IMR-90 (cell line): ENCODE measurements around the gene AUH. TPM values are rescaled to one million over a fixed set of nuclear protein-coding genes. Genes with fewer than 3 reads are reported as not detected.

ENCODE experiments used
- ATAC-seq: fragments of 200-7000 bp; cut with Tn5 transposase; 2 replicates; pipeline ENCODE4 v1.9.1; 2020; ENCODE audit warnings: low read depth, mild to moderate bottlenecking, moderate library complexity
- BruUV-seq: library from RNA; stranded (reverse); fragments of 400-500 nt; replicated peaks from 2 replicates; lab custom pipeline; 2021; lab: Mats Ljungman, UMichigan
- CTCF ChIA-PET: fragments of 300-600 bp; formaldehyde crosslinking; extraction: SDS; loops from one replicate; lab custom pipeline; 2021; ENCODE audit warnings: antibody characterized with exemption; lab: Yijun Ruan, JAX
- POLR2A ChIA-PET: fragments of 300-600 bp; sonication (Branson Sonifier 250); formaldehyde crosslinking; loops from one replicate; lab custom pipeline; 2022; ENCODE audit warnings: antibody characterized with exemption; ENCODE audit not compliant: unreplicated experiment; lab: Charles Lee
- DNase-seq: peaks from one replicate; pipeline ENCODE4 v3.0.0; 2013
- H2AFZ ChIP-seq: replicated peaks from 2 replicates; pipeline ENCODE3; 2013; ENCODE audit warnings: low read length, mild to moderate bottlenecking; ENCODE audit not compliant: poor library complexity
- H2AK5ac ChIP-seq: 2 replicates; pipeline ENCODE4 v1.6.1; 2013; ENCODE audit warnings: low read depth, low read length, inconsistent platforms
- H2AK9ac ChIP-seq: replicated peaks from 2 replicates; pipeline ENCODE3; 2013; ENCODE audit warnings: mild to moderate bottlenecking, low read depth, low read length, moderate library complexity; ENCODE audit not compliant: poor library complexity
- H2BK120ac ChIP-seq: 2 replicates; pipeline ENCODE4 v1.6.1; 2013; ENCODE audit warnings: low read depth, low read length, inconsistent platforms
- H2BK15ac ChIP-seq: 3 replicates; pipeline ENCODE4 v1.6.1; 2013; ENCODE audit warnings: low read depth, low read length, inconsistent platforms
- H2BK20ac ChIP-seq: 2 replicates; pipeline ENCODE4 v1.6.1; 2013; ENCODE audit warnings: low read depth, mild to moderate bottlenecking, inconsistent platforms, low read length, moderate library complexity
- H2BK5ac ChIP-seq: 2 replicates; pipeline ENCODE4 v1.6.1; 2013; ENCODE audit warnings: mild to moderate bottlenecking, low read depth, low read length, inconsistent platforms; ENCODE audit not compliant: poor library complexity, severe bottlenecking
- H3K14ac ChIP-seq: replicated peaks from 2 replicates; pipeline ENCODE4 v1.6.1; 2013; ENCODE audit warnings: low read depth, low read length, inconsistent platforms
- H3K18ac ChIP-seq: 2 replicates; pipeline ENCODE4 v1.6.1; 2013; ENCODE audit warnings: low read depth, low read length, control low read depth
- H3K23ac ChIP-seq: 2 replicates; pipeline ENCODE4 v1.6.1; 2013; ENCODE audit warnings: low read depth, low read length, inconsistent platforms
- H3K27ac ChIP-seq: 2 replicates; pipeline ENCODE4 v1.5.1; 2013; ENCODE audit warnings: mild to moderate bottlenecking, control low read depth, low read length; ENCODE audit not compliant: insufficient read depth
- H3K27me3 ChIP-seq: 2 replicates; pipeline ENCODE4 v1.6.1; 2013; ENCODE audit warnings: low read length; ENCODE audit not compliant: control insufficient read depth, insufficient read depth
- H3K36me3 ChIP-seq: 2 replicates; pipeline ENCODE4 v1.6.1; 2013; ENCODE audit warnings: low read length, mixed read lengths; ENCODE audit not compliant: control insufficient read depth, insufficient read depth
- H3K4ac ChIP-seq: 2 replicates; pipeline ENCODE4 v1.6.1; 2013; ENCODE audit warnings: low read depth, low read length, inconsistent platforms
- H3K4me1 ChIP-seq: 2 replicates; pipeline ENCODE4 v1.6.1; 2013; ENCODE audit warnings: low read length, mixed read lengths; ENCODE audit not compliant: control insufficient read depth, insufficient read depth
- H3K4me2 ChIP-seq: 2 replicates; pipeline ENCODE4 v1.6.1; 2013; ENCODE audit warnings: low read depth, mild to moderate bottlenecking, control low read depth, low read length, moderate library complexity
- H3K4me3 ChIP-seq: 2 replicates; pipeline ENCODE4 v1.5.1; 2013; ENCODE audit warnings: low read depth, mild to moderate bottlenecking, control low read depth, low read length, moderate library complexity; ENCODE audit not compliant: insufficient read depth
- H3K56ac ChIP-seq: 2 replicates; pipeline ENCODE4 v1.6.1; 2013; ENCODE audit warnings: low read length, inconsistent platforms; ENCODE audit not compliant: insufficient read depth; ENCODE audit errors: extremely low read depth
- H3K79me1 ChIP-seq, 2 experiments: 2 replicates each; pipeline ENCODE4 v1.6.1; 2013; ENCODE audit warnings: low read length in 2 of 2, inconsistent platforms in 1 of 2, low read depth in 1 of 2
- H3K9ac ChIP-seq: 2 replicates; pipeline ENCODE4 v1.6.1; 2013; ENCODE audit warnings: low read depth, low read length, control low read depth
- H3K9me1 ChIP-seq: 2 replicates; pipeline ENCODE4 v1.6.1; 2013; ENCODE audit warnings: low read length, inconsistent platforms; ENCODE audit not compliant: insufficient read depth
- H3K9me3 ChIP-seq: 2 replicates; pipeline ENCODE4 v1.6.1; 2013; ENCODE audit warnings: low read length; ENCODE audit not compliant: control insufficient read depth, insufficient read depth
- H4K20me1 ChIP-seq: 2 replicates; pipeline ENCODE4 v1.6.1; 2013; ENCODE audit warnings: low read length, inconsistent platforms; ENCODE audit not compliant: insufficient read depth
- H4K5ac ChIP-seq: 2 replicates; pipeline ENCODE4 v1.6.1; 2013; ENCODE audit warnings: mild to moderate bottlenecking, low read depth, low read length, control low read depth
- H4K8ac ChIP-seq, 2 experiments: 2 replicates each; pipeline ENCODE4 v1.6.1; 2013; ENCODE audit warnings: low read depth in 2 of 2, low read length in 2 of 2, control low read depth in 1 of 2, inconsistent platforms in 1 of 2
- H4K91ac ChIP-seq: 2 replicates; pipeline ENCODE4 v1.6.1; 2013; ENCODE audit warnings: low read depth, low read length, inconsistent platforms; ENCODE audit not compliant: insufficient read depth
- CEBPB ChIP-seq: IDR thresholded peaks from 2 replicates; pipeline ENCODE4 v1.6.1; 2012; ENCODE audit warnings: low read depth, low read length, improper control_type of control experiment
- FOS ChIP-seq: fragments of 150-350 bp; IDR thresholded peaks from 2 replicates; pipeline ENCODE4 v1.6.1; 2016; ENCODE audit warnings: low read depth, low read length
- MAFK ChIP-seq: IDR thresholded peaks from 2 replicates; pipeline ENCODE4 v1.6.1; 2012; ENCODE audit warnings: low read depth, low read length, improper control_type of control experiment
- NFE2L2 ChIP-seq: fragments of 150-350 bp; IDR thresholded peaks from 2 replicates; pipeline ENCODE4 v1.6.1; 2016; ENCODE audit warnings: low read depth, mild to moderate bottlenecking, low read length
- POLR2A ChIP-seq: IDR thresholded peaks from 2 replicates; pipeline ENCODE4 v1.6.1; 2012; ENCODE audit warnings: mild to moderate bottlenecking, low read depth, low read length
- RCOR1 ChIP-seq: IDR thresholded peaks from 2 replicates; pipeline ENCODE4 v1.6.1; 2012; ENCODE audit warnings: mild to moderate bottlenecking, low read length, improper control_type of control experiment; ENCODE audit not compliant: insufficient replicate concordance
- RFX5 ChIP-seq: IDR thresholded peaks from 2 replicates; pipeline ENCODE4 v1.8.0; 2012; ENCODE audit warnings: low read depth, mild to moderate bottlenecking, low read length, moderate library complexity
- SMC3 ChIP-seq: fragments of 150-350 bp; IDR thresholded peaks from 2 replicates; pipeline ENCODE4 v1.6.1; 2016; ENCODE audit warnings: low read depth, mild to moderate bottlenecking, antibody characterized with exemption, low read length, moderate library complexity
- WGBS, 2 experiments: methylation state at CpG; one replicate each; pipeline versions ENCODE4 v1.1.5 to v1.1.7; 2013; ENCODE audit warnings: missing lambda C conversion rate in 2 of 2; ENCODE audit not compliant: insufficient read length in 1 of 2; ENCODE audit errors: extremely low coverage in 2 of 2; 5-methylcytosine and 5-hydroxymethylcytosine counted together
- dilution Hi-C: fragments of 300-500 bp; cut with HindIII; formaldehyde crosslinking; loops from one replicate; pipeline ENCODE4 v1.14.3; 2018; ENCODE audit warnings: low sequenced_read_pairs; ENCODE audit not compliant: unreplicated experiment
- in situ Hi-C: fragments of 300-500 bp; cut with MboI; formaldehyde crosslinking; loops from 3 replicates; pipeline ENCODE4 v1.14.3; 2019; ENCODE audit warnings: low sequenced_read_pairs, inconsistent platforms, mixed read lengths
- intact Hi-C: fragments of 100-400 bp; cut with micrococcal nuclease; formaldehyde crosslinking; loops from 2 replicates; pipeline ENCODE4 v1.10.0; 2022
- polyA plus RNA-seq, 3 experiments: library from polyadenylated mRNA; depleted of rRNA; stranded (reverse); fragments of >200 nt; gene quantifications; 2 replicates each; pipeline ENCODE4 v1.2.3, GENCODE V29; 2012; ENCODE audit warnings: low replicate concordance in 1 of 3
- total RNA-seq: library from RNA; depleted of rRNA; stranded (reverse); fragments of >200 nt; gene quantifications from 2 replicates; pipeline ENCODE4 v1.2.3, GENCODE V29; 2012
- TF ChIP-seq, protein P1 (sequence below): fragments of 150-350 bp; IDR thresholded peaks from 2 replicates; pipeline ENCODE4 v1.6.1; 2016; ENCODE audit warnings: low read depth, mild to moderate bottlenecking, low read length, moderate library complexity, borderline replicate concordance

The AUH gene
- total and polyA plus RNA-seq, 2 of the 4 experiments (the other 2 are of a cell fraction): 5.9 to 8.1 TPM

DNA sequence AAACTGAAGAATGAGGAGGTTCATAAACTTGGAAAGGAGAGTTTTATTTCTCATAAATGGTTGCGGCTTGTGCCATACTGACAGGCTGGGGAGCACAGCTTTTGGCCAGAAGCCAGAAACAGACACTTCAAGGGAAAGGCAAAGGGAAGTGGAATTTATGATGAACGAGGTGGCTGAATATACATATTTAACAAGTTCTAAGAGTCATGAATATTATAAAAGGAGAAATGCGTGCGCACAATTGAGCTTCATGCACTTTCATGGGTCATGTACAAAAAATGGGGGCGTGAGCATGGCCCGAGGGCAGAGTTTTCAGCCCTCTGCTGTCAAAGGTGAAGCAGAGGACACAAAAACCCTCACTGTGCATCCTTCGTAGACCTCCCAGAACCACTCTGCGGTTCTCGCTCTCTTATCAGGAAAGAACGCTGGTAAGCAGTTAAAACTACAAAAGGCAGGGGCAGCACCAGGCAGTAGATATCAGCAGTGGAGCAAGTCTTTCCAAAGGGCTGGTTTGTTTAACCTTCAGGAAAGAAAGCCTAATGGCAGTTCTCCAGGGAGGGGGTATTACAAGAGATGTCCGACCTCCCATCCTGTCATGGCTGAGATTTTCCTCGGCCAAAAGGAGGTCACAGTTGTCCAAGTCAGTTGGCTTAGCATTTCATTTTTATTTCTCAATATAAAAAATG lies 29.0 kb downstream of the AUH start:
- Histone ChIP-seq H3K27ac (no peak overlapping the region), H2BK5ac (no peak overlapping the region), H3K27me3 (no peaks in the 10 kb centered on the region), H3K18ac (no peak overlapping the region), H2AK9ac (no peak overlapping the region), H4K5ac (no peak overlapping the region), H3K36me3 (peaks cover 2% of the 10 kb centered on the region; the same call in 1 of the 2 replicates), H3K4me1 (0 out of 2 replicates have a peak, but pooled peaks cover 4% of the 10 kb centered on the region), H3K4ac (no peak overlapping the region), H2BK15ac (no peak overlapping the region), H2AK5ac (no peak overlapping the region), H3K14ac (no peak overlapping the region), H2BK20ac (no peak overlapping the region), H3K9me3 (no peaks in the 10 kb centered on the region; the same call in 1 of the 2 replicates), H4K20me1 (no peaks in the 10 kb centered on the region), H3K9ac (no peak overlapping the region), H3K79me1 (peaks cover 5 to 36% of the 10 kb centered on the region in 2 experiments; a peak in 3 of 4 replicates), H4K8ac (no peak overlapping the region), H4K91ac (no peak overlapping the region), H3K56ac (no peak overlapping the region), H2BK120ac (no peak overlapping the region), H2AFZ (no peak overlapping the region), H3K9me1 (peaks cover 5% of the 10 kb centered on the region; the same call in 1 of the 2 replicates), H3K23ac (no peak overlapping the region), H3K4me2 (no peak overlapping the region), H3K4me3 (no peak overlapping the region)
- CTCF ChIA-PET: no interaction called here
- intact Hi-C loops (no loop called here), dilution Hi-C loops (no loop called here), in situ Hi-C loops (no loop called here)
- DNase-seq (no peak), ATAC-seq (no peak)
- POLR2A ChIA-PET: no interaction called here
- no TSS peak for BruUV-seq
- no peak for TF ChIP-seq RCOR1
- TF ChIP-seq FOS: no peak
- no peak for TF ChIP-seq POLR2A
- TF ChIP-seq, protein P1, sequence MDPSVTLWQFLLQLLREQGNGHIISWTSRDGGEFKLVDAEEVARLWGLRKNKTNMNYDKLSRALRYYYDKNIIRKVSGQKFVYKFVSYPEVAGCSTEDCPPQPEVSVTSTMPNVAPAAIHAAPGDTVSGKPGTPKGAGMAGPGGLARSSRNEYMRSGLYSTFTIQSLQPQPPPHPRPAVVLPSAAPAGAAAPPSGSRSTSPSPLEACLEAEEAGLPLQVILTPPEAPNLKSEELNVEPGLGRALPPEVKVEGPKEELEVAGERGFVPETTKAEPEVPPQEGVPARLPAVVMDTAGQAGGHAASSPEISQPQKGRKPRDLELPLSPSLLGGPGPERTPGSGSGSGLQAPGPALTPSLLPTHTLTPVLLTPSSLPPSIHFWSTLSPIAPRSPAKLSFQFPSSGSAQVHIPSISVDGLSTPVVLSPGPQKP: no peak
- TF ChIP-seq SMC3: no peak
- TF ChIP-seq MAFK: no peak
- TF ChIP-seq NFE2L2: no peak
- no peak for TF ChIP-seq RFX5
- TF ChIP-seq CEBPB: no peak
- 50% methylated on average over 2 of the region's 12 CpGs; no CpG with 5 or more reads in 1 of the 2 experiments for WGBS, 2 experiments
